NT2/D1 (cell line): ENCODE data around the gene PPIP5K1.

Experiments
- DNase-seq: peaks from one replicate; pipeline ENCODE4 v3.0.0-alpha.2; 2011; ENCODE audit warnings: low read depth, low spot score
- H3K27me3 ChIP-seq: 2 replicates; pipeline ENCODE4 v1.6.0; 2011; ENCODE audit warnings: mild to moderate bottlenecking; ENCODE audit not compliant: insufficient read length, insufficient read depth
- H3K36me3 ChIP-seq: 2 replicates; pipeline ENCODE4 v1.6.1; 2011; ENCODE audit warnings: mild to moderate bottlenecking, low read length, mixed read lengths; ENCODE audit not compliant: insufficient read depth, insufficient read length
- H3K4me1 ChIP-seq: 2 replicates; pipeline ENCODE4 v1.5.1; 2011; ENCODE audit not compliant: insufficient read depth, insufficient read length
- H3K4me3 ChIP-seq: 2 replicates; pipeline ENCODE4 v1.5.1; 2011; ENCODE audit warnings: low read depth; ENCODE audit not compliant: insufficient read length
- H3K9ac ChIP-seq: 2 replicates; pipeline ENCODE4 v1.6.0; 2011; ENCODE audit warnings: low read depth; ENCODE audit not compliant: insufficient read length
- H3K9me3 ChIP-seq: 2 replicates; pipeline ENCODE4 v1.5.1; 2011; ENCODE audit warnings: mild to moderate bottlenecking, low read length; ENCODE audit not compliant: insufficient read depth
- SUZ12 ChIP-seq: IDR thresholded peaks from 2 replicates; pipeline ENCODE4 v1.6.1; 2011; ENCODE audit not compliant: insufficient read length, insufficient read depth; ENCODE audit errors: extremely low read depth
- YY1 ChIP-seq: IDR thresholded peaks from 2 replicates; pipeline ENCODE4 v1.6.1; 2011; ENCODE audit not compliant: insufficient read length, insufficient read depth
- ZNF274 ChIP-seq: IDR thresholded peaks from 2 replicates; pipeline ENCODE4 v1.6.1; 2011; ENCODE audit warnings: mild to moderate bottlenecking, low read depth, low read length

PPIP5K1 gene

GRCh38 chr15:43531018-43531670 is 58.9 kb downstream of the PPIP5K1 start:
- no peak for DNase-seq
- Histone ChIP-seq H3K9me3 (no peaks in the 10 kb centered on the region), H3K4me3 (no peak overlapping the region), H3K27me3 (no peaks in the 10 kb centered on the region), H3K9ac (no peak overlapping the region), H3K36me3 (peaks cover 40% of the 10 kb centered on the region), H3K4me1 (peaks cover 14% of the 10 kb centered on the region)
- no peak for TF ChIP-seq ZNF274
- no peak for TF ChIP-seq SUZ12
- no peak for TF ChIP-seq YY1

GRCh38 chr15:43529587-43530345 is 60.2 kb downstream of the PPIP5K1 start:
- H3K36me3 ChIP-seq, result peaks cover 46% of the 10 kb centered on the region
- no peak overlapping the region for H3K9ac ChIP-seq
- TF ChIP-seq SUZ12 (no peak), ZNF274 (no peak), YY1 (no peak)
- peaks cover 14% of the 10 kb centered on the region for H3K4me1 ChIP-seq
- H3K4me3 ChIP-seq, result no peak overlapping the region
- H3K27me3 ChIP-seq, result no peaks in the 10 kb centered on the region
- no peak for DNase-seq
- H3K9me3 ChIP-seq, result no peaks in the 10 kb centered on the region

GRCh38 chr15:43529141-43529540 is 60.9 kb downstream of the PPIP5K1 start:
- Histone ChIP-seq H3K36me3 (peaks cover 51% of the 10 kb centered on the region), H3K27me3 (no peaks in the 10 kb centered on the region), H3K9ac (no peak overlapping the region), H3K4me3 (no peak overlapping the region), H3K4me1 (peaks cover 14% of the 10 kb centered on the region), H3K9me3 (no peaks in the 10 kb centered on the region)
- DNase-seq, result no peak
- no peak for TF ChIP-seq ZNF274
- no peak for TF ChIP-seq SUZ12
- TF ChIP-seq YY1, result no peak

- Histone ChIP-seq H3K36me3 (peaks cover 57% of the 10 kb centered on the region), H3K4me1 (peaks cover 14% of the 10 kb centered on the region), H3K9me3 (no peaks in the 10 kb centered on the region), H3K27me3 (no peaks in the 10 kb centered on the region), H3K9ac (no peak overlapping the region), H3K4me3 (no peak overlapping the region)
- DNase-seq, result no peak
- TF ChIP-seq SUZ12, result no peak
- no peak for TF ChIP-seq YY1
- TF ChIP-seq ZNF274, result no peak
These were observed 61.4 kb downstream of the PPIP5K1 start for GRCh38 chr15:43528542-43529007.

- H3K27me3 ChIP-seq, result no peaks in the 10 kb centered on the region
- no peaks in the 10 kb centered on the region for H3K9me3 ChIP-seq
- H3K4me1 ChIP-seq, result peaks cover 14% of the 10 kb centered on the region
- H3K4me3 ChIP-seq, result no peak overlapping the region
- peaks cover 63% of the 10 kb centered on the region for H3K36me3 ChIP-seq
- TF ChIP-seq YY1 (no peak), SUZ12 (no peak), ZNF274 (no peak)
- H3K9ac ChIP-seq, result no peak overlapping the region
- DNase-seq, result no peak
These were observed 62.0 kb downstream of the PPIP5K1 start for GRCh38 chr15:43527802-43528541.

- TF ChIP-seq ZNF274 (no peak), SUZ12 (no peak), YY1 (no peak)
- Histone ChIP-seq H3K9ac (no peak overlapping the region), H3K36me3 (peaks cover 70% of the 10 kb centered on the region), H3K27me3 (no peaks in the 10 kb centered on the region), H3K4me3 (no peak overlapping the region), H3K9me3 (no peaks in the 10 kb centered on the region), H3K4me1 (peaks cover 14% of the 10 kb centered on the region)
- DNase-seq, result no peak
These were observed 62.8 kb downstream of the PPIP5K1 start for GRCh38 chr15:43527016-43527801.
